GM21717 (cell line): ENCODE results near the gene RBM25.
"Not testable (repeated sequence)": the region's sequence is repeated elsewhere in the genome, so short reads cannot be mapped to it uniquely, and the experiment has no call there.

Experiments used
- ATAC-seq: cut with Tn5 transposase; IDR thresholded peaks from one replicate; pipeline ENCODE4 v1.9.1; 2021; ENCODE audit warnings: mild to moderate bottlenecking, moderate library complexity; ENCODE audit not compliant: unreplicated experiment

Gene RBM25

DNA sequence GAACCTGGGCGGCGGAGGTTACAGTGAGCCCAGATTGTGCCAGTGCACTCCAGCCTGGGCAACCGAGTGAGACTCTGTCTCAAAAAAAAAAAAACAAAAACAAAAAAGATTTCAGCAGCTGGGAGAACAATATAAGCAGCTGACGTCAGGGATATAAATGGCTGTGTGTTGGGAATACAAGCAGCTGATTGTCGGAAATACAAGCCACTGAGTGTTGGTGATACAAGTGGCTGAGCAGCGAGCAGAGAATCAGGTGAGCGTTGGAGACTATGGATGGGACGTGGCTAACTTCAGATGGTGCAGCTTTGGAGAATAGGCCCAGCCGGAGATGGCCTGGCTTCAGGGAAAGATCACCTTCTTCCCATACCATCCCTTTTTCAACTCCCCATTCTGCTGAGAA, 109.9 kb downstream of the RBM25 start:
- no peak for ATAC-seq

DNA sequence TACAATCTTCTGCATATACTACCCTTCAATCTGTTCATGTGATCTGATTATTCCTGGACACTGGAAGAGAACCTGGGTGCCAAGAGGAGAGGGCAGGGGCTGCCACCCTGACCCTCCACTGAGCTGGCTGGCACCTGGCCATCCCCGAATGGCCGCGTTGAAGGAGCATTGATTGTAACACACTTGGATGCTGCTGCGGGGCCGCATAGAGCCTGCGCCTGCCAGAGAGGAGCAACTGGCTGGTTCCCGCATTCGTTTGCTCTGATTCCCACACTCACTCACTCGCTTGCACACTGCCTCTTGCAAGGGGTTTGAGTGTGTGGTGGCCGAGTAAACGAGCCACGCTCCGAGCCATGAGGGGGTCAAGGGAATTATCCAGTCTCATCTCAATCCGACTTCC, 110.4 kb downstream of the RBM25 start:
- ATAC-seq, result no peak

DNA sequence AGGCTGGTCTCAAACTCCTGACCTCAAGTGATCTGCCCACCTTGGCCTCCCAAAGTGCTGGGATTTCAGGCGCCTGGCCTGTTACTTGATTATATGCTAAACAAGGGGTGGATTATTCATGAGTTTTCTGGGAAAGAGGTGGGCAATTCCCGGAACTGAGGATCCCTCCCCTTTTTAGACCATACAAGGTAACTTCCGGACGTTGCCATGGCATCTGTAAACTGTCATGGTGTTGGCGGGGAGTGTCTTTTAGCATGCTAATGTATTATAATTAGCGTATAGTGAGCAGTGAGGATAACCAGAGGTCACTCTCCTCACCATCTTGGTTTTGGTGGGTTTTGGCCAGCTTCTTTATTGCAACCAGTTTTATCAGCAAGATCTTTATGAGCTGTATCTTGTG, 111.5 kb downstream of the RBM25 start:
- not testable (repeated sequence) for ATAC-seq

DNA sequence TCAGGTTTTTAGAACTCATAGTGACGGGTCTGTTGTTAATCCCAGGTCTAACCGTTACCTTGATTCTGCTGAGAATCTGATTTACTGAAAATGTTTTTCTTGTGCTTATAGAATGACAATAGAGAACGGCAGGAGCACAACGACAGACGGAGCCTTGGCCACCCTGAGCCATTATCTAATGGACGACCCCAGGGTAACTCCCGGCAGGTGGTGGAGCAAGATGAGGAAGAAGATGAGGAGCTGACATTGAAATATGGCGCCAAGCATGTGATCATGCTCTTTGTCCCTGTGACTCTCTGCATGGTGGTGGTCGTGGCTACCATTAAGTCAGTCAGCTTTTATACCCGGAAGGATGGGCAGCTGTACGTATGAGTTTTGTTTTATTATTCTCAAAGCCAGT, 112.4 kb downstream of the RBM25 start:
- ATAC-seq, result no peak

DNA sequence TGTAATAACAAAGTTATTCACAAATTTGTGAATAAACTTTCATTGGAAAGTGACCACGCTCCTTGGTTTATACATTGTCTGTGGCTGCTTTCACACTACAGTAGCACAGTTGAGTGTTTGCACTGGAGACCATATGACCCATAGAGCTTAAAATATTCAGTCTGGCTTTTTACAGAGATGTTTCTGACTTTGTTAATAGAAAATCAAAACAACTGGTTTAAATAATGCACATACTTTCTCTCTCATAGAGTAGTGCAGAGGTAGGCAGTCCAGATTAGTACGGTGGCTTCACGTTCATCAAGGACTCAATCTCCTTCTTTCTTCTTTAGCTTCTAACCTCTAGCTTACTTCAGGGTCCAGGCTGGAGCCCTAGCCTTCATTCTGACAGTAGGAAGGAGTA, 114.2 kb downstream of the RBM25 start:
- no peak for ATAC-seq

DNA sequence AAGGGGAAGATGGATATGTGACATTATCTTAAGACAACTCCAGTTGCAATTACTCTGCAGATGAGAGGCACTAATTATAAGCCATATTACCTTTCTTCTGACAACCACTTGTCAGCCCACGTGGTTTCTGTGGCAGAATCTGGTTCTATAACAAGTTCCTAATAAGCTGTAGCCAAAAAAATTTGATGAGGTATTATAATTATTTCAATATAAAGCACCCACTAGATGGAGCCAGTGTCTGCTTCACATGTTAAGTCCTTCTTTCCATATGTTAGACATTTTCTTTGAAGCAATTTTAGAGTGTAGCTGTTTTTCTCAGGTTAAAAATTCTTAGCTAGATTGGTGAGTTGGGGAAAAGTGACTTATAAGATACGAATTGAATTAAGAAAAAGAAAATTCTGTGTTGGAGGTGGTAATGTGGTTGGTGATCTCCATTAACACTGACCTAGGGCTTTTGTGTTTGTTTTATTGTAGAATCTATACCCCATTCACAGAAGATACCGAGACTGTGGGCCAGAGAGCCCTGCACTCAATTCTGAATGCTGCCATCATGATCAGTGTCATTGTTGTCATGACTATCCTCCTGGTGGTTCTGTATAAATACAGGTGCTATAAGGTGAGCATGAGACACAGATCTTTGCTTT, 114.9 kb downstream of the RBM25 start:
- ATAC-seq, result no peak
